SKM-1 (cell line): ENCODE measurements around the gene C1orf226.

Experiments
- DNase-seq: peaks from one replicate; lab custom pipeline; 2025; ENCODE audit not compliant: unreplicated experiment; lab: John Stamatoyannopoulos, UW

Gene C1orf226

DNA sequence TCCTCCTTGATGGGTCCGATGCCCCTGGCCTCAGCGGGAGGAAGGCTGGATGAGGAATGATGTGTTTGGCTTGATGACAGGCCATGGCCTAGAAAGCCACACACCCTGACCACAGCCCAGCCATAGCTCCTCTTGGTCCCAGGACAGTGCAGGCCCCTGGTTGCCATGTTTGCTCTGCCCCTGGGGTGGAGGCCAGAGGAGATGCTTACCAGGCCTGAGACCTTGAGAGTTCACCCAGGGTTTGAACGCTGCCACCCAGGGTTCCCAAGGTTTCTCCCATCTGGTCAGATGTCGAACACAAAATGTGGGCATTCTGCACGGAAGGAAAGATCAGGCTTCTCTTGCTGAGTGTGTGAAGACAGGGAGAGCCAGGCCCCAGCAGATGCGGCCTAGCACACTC is 2.6 kb downstream of the C1orf226 start:
- no peak for DNase-seq

DNA sequence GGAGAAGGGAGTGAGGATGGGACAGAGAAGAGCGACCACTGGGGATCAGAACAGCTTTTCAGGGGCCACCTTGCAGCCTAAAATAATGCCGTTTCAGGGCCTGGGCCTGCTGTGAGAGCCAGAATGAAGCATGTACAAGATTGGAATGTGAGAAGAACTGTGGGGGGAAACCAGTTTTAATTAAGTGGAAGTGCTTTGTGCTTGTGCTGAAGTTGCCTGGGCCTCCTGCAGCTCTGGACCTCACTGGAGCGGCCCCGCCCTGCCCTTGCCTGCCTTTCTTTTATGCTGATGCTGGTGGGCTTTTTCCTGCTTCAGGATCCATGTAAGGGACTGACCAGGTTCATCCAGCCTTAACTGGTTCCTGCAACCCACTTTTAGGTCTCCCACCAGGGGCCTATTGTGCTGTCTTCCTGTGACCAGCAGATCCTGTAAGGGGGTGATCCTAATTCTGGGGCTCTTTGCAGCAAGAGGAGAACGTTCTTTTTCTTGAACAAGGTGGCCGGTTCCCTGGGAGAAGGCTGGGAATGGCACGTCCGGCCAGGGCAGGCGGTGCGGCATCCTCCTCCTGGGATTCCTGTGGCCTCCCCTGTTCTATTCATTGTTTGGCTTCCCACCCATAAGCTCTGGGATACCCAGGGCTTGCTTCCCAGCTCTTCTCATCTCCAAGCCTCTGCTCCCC is 3.2 kb downstream of the C1orf226 start:
- DNase-seq = no peak

DNA sequence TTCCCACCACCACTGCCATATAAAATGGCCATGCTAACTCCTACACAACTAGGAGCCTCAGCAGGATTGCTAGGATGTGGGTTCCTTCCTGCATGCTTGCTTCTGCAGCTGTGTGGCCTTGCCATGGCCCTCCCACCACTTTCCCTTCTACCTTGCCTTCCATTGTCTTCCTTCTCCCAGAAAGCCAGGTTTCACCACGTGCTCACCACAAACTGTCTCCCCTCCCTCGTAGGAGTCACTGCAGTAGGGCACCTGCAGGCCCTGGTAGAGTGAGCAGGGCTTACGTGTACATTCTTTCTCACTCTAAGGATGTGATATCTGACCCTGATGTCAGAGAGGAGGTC is 3.7 kb downstream of the C1orf226 start:
- DNase-seq = no peak

DNA sequence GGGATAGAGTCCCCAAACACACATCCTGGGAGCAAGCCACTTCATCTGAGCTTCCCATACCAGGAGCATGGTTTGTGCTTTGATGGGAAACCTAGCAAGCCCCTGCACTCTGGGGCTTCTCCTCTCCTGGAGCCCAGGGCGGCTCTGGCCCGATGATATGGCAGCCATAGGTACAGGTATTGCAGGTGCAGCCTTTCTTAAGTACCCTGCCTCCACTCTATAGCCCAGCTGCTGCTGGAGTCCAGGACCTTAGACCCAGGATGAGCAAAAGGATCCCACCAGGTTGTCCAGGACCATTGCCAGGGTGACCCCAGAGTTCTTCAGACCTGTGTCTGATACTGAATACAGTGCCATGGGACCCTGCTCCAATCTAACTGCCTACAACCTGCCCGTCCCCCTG is 4.2 kb downstream of the C1orf226 start:
- no peak for DNase-seq

DNA sequence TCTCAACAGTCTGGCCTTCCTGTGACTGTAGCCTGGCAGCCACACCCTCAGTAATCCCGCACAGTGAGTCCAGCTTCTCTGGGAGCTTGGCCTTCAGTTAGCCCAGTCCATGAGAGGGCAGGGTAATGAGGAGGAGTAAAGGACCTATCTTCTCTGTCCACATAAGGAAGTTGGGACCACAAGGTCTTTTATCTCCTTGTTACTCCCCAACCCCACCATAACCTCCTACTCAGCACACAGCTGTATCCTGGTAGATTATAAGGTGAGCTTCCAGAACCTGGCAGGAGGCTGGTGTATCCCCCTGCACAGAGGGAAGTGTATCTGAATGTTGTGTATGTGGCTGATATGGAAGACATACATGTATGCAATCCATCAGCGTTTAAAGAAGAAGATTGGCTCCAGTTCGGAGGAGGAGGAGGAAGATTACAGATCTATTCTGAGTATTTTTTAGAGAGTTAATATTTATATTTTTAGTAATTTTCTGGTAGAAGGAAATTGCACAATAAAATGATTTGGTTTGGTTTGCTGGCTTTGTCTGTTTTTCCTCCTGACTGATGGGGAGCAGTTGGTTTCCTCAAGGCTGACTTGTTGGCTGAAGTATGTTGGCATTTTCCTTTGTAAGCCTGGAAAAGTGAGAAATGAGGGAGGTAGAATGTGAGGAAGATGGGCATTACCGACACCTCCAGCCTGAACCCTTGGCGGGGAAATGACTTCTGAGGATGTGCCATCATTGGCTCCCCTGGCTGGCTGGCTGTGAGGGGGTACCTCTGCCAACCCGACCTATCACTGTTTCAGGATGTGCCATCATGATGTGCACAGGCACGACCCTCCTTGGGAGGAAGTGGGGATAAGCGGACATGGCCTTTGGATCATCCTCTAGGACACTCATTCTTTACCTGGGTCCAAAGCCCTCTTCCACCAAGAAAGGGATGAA is 5.0 kb downstream of the C1orf226 start:
- DNase-seq = no peak

DNA sequence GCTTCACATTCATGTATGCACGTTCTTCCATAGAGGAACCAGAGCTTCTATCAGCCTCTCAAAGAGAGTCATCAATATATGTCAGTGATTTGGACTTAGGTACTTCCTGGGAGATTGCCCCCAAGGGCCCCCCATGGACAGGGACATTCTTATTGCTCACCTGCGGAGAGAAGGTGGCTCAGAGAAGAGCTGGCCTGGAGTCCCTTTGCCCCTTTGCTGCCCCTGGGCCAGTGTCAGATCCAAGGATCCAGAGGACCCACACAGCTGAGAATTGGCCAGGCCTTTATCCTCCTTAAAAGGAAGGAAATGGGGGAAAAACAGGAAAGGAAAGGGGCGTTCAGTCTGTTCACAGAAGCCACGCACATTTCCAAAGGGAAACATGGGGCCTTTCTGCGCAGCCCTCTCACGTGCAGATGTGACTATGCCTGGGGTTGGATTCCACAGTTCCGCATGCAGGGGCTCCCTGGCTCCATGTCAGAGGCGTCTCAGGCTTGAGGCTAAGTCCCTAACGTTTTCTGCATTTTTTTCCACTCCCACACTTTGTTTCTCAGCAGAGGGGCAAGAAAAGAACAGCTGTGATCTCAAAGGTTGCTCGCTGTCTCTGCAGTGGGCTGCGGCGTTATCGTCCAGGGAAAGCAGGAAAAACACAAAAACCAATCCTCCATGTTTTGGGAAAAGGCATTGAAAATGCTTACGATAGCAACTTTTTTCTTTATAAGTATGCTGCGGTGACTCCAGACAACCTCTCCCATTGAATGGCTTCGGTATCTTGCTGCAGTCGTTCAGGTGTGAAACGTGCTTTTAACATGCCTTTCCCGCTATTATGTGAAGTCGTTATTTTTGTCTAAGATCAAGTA is 5.9 kb downstream of the C1orf226 start:
- DNase-seq = no peak

DNA sequence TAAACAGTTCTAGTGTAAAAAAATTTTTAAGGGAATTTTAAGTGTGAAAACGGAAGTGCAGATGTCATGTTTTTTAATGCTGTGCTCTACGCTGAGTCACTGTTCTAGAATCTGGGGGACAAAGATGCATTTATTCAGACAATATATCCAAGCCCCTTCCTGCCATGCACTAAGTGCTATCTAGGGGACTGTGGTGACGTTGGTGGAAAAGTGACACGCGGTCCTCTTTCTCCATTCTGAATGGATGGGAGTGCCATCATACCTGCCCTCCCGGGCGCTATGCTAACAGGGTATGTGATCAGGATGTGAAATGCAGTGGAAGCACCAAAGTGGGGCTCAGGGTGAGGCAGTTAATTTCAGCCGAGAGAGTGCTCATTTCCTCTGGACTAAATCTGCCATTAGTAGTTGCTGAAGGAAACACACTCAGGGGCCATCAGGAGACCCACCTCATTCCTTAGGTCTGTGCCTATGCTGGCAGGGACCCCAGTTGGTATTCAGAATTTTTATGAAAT is 6.6 kb downstream of the C1orf226 start:
- DNase-seq = no peak

DNA sequence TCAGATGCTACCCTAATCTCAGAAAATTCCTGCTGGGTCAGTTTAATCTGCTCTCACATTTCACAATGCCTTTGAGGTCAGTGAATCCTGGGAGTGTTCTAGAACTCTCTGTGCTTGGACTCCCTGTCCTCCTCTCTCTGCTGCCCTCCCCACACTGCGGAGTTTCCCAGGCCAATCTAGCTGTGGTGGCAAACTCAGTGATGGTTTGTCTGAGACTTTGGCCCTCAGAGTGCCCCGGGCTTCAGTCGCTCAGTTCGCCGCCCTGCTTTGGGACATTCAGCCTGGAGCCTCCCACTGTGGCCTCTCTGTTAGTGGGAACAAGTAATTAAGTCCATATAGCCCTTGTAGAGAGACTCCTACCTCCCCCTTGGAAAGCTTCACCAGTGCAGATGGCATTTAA is 7.1 kb downstream of the C1orf226 start:
- DNase-seq = no peak

DNA sequence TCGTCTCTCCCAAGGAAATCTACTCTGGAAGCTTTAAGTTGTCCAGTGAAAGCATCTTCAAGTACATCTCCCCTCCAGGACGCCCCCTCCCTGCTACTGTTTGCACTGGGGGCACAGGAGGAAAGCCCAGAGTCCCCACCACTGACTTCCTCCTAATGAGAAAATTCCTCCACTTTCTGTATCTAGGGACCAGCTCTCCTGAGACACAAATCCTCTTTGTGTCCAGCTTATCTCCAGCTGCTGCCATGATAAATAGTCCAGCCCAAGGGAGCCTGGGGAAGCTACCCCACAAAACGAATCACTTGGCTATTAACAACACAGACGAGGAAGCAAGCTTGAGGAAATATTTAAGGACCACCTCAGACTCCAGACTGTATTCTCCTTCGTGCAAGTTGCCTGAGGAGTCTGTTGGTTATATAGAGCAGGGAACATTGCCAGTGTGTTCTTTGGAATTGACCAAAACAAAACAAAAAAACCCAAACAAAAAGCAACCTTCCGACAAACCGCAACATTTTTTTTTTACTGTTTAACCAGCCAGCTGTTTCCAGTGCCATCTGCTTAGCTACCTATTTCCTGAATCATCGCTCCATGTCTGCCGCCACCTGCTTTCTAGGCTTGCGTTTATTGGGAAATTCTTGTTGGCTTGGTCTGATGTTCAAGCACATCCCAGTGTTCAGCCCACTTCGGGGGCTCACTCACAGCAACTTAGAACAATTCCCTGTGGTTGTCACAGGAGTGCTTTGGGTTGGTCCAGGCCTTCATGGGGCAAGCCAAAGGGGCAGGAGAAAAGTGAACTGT is 7.7 kb downstream of the C1orf226 start:
- DNase-seq = no peak

DNA sequence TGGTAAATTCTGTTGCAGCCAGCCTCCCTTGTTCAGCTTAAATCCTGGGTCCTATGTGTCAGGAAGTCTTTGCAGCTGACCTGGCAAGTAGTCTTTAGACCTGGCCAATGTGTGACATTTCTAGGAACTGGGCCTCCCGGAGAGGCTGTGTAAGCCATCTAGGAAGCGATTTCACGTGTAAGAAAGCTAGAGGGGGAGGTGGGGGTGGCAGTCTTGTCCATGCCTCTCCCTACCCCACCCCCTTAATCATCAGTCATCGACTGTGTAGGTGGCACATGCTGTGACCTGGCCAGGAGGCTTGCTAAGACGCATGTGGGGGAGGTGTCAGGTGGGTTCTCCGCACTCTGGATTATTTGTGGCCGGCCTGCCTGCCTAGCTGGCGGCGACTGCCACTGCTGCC is 8.4 kb downstream of the C1orf226 start:
- no peak for DNase-seq

DNA sequence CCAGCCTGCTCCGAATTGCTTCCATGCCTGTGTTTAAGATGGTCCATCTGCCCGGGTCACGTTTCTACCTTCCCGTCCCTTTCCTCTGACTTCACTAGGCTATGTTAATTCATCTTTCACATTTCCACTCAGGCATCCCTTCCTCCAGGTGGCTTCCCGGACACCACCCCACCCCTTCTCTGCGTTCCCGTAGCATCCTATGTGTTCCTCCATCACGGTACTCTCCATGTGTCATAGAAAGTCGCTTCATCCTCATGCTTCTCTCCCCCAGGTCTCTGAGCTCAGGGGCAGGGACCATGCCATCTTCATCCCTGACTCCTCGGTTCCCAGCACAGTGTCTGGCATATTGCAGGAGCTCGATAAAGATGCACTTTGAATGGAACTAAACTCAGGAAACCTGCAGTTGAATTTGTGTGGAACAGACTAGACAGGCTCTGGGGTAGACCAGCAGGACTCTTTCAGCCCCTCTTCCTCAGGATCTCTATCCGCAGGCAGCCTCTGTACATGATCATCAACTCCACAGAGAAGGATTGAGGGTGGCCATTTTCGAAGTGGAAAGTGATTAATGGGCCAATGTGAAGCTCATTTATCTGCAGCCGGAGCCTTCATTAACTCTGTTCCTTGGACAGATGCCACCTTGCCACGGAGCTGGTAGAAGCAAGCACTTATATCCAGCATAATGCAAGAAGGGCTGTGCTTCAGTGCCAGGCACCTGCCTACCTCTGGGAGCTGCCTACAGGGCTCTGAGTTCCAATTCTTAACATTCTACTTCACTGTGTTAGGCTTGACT is 9.1 kb downstream of the C1orf226 start:
- DNase-seq = no peak

DNA sequence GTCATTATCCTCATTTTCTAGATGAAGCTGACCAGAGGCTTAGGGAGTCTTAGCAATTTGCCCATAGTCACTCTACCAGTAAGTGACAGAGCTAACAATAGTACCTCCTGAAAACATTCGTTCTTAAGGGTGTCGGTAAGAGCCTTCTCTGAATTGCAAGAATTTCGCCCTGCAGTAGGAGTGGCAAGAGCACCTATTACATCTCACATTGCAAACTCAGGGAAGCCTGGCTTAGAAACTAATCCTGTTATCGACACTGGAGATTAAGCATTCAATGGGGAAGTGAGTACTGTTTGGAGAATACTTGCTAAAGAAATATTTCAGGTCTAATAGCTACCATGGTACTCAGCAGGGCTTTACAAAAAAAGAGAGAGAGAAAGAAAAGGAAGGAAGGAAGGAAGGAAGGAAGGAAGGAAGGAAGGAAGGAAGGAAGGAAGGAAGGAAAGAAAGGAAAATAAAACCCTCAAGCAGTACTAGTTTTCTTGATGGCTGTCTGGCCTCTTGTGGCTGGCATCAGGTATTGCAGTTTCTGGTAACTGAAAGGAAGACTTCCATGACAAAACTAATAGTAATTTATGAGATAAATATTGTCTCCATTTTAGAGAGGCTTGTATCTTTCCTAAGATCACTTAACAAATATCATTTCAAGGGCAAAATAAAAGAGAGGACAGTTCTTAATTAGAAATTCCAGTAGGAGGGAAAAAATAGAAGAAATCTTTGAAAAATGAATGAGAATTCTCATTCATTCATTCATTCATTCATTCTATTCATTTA is 10.4 kb downstream of the C1orf226 start:
- DNase-seq = no peak

DNA sequence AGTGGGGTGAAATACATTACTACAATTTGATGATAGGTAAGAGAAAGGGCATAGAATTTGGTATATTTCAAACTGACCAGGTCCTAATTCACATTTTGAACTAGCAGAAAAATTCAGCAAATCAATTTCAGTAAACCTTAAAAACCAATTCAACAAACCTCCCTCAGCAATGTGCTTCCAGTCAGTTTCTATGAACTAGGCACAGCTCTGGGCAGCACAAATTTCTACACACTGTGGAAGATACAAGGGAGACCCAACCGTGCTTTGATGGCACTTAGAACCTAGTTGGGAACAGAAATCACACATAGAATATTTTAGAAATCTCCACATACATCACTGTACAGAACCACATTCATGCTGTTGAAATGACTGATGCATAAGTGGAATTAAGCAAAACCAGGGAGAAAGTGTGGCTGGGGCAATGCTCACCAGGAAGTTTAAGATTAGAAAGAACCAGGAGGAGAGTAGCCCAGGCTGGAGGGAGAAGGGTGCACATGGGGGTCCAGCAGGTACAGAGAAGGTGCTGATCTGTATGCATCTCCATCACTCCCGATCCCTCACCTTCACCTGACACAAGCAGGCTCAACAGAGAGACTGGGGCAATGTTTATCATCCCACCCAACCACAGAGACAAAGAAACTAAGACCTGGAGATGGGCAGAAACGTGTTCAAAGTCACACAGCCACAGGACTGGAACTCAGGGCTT is 14.8 kb downstream of the C1orf226 start:
- DNase-seq = no peak

DNA sequence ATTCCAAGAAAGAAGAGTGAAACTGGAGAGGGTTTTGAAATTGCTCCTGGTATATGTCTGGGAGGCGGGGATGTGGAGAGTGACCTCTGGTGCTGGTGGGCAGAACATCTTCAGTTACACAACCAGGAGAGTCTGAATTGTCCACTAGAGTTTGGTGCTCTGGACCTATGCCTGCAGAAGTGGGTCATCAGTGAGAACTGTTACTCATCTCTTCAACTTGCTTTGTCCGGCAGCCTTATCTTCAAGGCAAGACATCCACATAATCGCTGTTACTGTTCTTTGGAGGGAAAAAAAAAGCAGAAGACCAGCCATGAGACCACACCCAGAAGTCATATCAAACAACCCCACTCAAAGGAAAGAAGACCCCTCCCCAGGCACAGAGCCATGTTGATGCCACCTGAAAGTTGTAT is 15.5 kb downstream of the C1orf226 start:
- no peak for DNase-seq

DNA sequence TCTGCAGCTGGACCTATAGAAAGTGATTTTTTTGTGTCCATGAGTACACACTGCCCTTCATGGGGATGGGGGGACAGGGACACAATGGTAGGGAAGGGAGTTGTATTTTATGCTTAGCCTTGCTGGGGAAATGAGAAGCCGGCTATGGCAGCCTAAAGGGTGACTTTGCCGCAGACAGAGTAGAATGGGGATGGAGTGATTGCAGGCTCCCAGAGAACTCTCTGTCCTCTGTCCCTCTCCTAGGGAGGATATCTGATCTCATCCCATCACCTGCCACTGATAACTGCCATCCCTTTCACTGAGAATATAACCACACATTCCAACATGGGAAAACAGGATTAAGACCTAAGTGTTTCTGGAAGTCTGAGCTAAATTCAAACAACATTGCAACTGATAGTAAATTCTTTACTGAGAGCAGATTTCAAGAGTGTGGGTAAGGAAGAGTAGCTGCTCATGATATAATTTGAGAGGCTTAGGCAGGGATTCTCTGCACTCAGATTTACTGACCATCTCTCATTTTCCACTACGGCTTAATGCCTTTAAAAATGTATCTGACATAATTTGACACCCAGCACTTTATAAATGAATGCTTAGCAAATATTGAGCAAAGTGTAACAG is 16.5 kb downstream of the C1orf226 start:
- DNase-seq = no peak

DNA sequence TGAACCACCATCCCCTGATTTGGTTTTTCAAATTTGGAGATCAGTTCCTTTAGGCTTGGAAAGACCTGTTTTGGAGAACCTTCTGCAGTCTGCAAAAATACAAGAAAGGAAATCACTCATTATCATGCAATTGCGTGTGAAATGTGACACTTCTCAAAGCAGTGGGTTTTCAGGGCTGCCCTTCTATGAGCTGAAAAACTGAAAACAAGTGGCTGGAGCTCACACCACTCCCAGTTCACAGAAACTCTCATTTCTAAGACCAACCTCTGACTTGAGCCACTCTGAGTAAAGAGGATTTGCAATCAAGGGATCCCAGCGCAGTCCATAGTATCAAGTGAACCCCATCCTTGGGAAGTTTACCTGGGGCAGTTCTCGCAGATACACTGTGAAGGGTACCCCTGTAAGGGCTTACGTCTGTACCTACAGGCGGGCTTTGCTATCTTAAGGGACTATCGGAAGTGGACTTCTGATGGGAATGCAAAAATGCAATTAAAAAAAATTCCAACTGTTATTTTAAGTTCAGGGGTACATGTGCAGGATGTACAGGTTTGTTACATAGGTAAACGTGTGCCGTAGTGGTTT is 17.6 kb downstream of the C1orf226 start:
- DNase-seq = no peak

DNA sequence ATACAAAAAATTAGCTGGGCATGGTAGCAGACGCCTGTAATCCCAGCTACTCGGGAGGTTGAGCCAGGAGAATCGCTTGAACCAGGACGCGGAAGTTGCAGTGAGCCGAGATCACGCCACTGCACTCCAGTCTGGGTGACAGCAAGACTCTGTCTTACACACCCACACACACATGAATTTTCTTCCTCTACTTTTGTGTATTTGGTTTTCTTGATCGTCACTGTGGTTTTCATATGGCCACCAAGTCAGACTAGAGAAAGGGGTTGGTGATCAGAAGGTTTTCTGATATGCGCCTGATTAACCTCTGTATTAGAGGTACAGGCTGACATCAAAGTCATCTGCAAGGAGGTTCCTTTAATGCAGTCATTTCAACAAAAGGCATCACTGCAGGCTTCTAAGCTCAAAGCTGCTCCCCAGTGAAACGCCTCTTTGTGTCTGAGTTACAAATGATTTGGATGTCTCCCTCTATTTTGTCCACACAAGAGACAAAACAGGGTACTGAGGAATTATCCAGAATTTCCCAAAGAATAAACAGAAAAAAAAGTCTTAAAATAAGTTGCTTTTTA is 19.3 kb downstream of the C1orf226 start:
- DNase-seq = no peak
